ENCODE measurements around the gene DPAGT1.

- peak in 3 of 6 experiments; percentile 9 to 43 (median 13) for TF ChIP-seq CTCF (IDR thresholded peaks at IDR 0.05)
- no peak for TF ChIP-seq POLR2A (IDR thresholded peaks at IDR 0.05)
These were observed 36.3 kb downstream of the DPAGT1 start for GRCh38 chr11:119065369-119065768.

All from esophagus squamous epithelium (tissue), 4 donors.